Mucosa of descending colon (tissue), 3 donors: Measurements from ENCODE around the gene RXRG. TPM values are rescaled to one million over a fixed set of nuclear protein-coding genes. Genes with fewer than 3 reads are reported as not detected.

Experiments used
- ATAC-seq: fragments of 200-7000 bp; cut with Tn5 transposase; one replicate; pipeline ENCODE4 v1.9.1; 2020; ENCODE audit warnings: mild to moderate bottlenecking, moderate library complexity
- DNase-seq, 3 donors: peaks; one replicate each; pipeline ENCODE4 v3.0.0-alpha.2; 2020
- H3K36me3 ChIP-seq: fragments of 200-600 bp; one replicate; pipeline ENCODE4 v1.8.0; 2021; ENCODE audit warnings: low read depth, mild to moderate bottlenecking
- H3K4me1 ChIP-seq: fragments of 200-600 bp; one replicate; pipeline ENCODE4 v1.8.0; 2021; ENCODE audit warnings: low read depth, mild to moderate bottlenecking
- H3K4me3 ChIP-seq: fragments of 200-600 bp; one replicate; pipeline ENCODE4 v1.8.0; 2021; ENCODE audit warnings: mild to moderate bottlenecking
- H3K9me3 ChIP-seq: fragments of 200-600 bp; one replicate; pipeline ENCODE4 v1.8.0; 2021; ENCODE audit warnings: mild to moderate bottlenecking
- CTCF ChIP-seq: fragments of 200-600 bp; IDR thresholded peaks from one replicate; pipeline ENCODE4 v1.8.0; 2022; ENCODE audit warnings: antibody characterized with exemption, mild to moderate bottlenecking
- intact Hi-C, 2 donors: fragments of 100-400 bp; cut with DNase I in 1 of 2; cut with micrococcal nuclease in 1 of 2; formaldehyde crosslinking; loops; one replicate each; pipeline versions ENCODE4 v1.11.0 to v1.11.1; 2022; cut with DNase I, micrococcal nuclease
- total RNA-seq, 3 donors: library from RNA; stranded (reverse); fragmentation: NEBNext Ultra II Directional in 2 of 3; extraction: Animal tissue kit (Norgen Biotek cat#: 25700) in 2 of 3; gene quantifications; one replicate each; pipeline versions ENCODE4 v1.2.1 to v1.2.4, GENCODE V29; 2021 to 2023
- donor health status: DM: no; HTN: no; CAD: no; lungs with moderate emphysema.
- donor health status: DM: no; HTN: no; CAD: no.
- donor health status: DM: no; HTN: yes; CAD: no.

The RXRG gene
- total RNA-seq, 3 donors from 2014 or later, result 0.29 to 1.8 (median 1.1) TPM

- Histone ChIP-seq H3K4me1 (no peaks in the 10 kb centered on the region), H3K36me3 (no peaks in the 10 kb centered on the region), H3K4me3 (no peak overlapping the region), H3K9me3 (no peaks in the 10 kb centered on the region)
- ATAC-seq (no peak), DNase-seq (no peak)
- TF ChIP-seq CTCF, result no peak
- intact Hi-C loops, result no loop called here
Measured at GRCh38 chr1:165420655-165421054, 24.3 kb downstream of the RXRG start.

GRCh38 chr1:165419839-165420238, 25.1 kb downstream of the RXRG start:
- no peaks in the 10 kb centered on the region for H3K4me1 ChIP-seq
- no peak for DNase-seq
- TF ChIP-seq CTCF, result no peak
- intact Hi-C loops, result no loop called here
- H3K9me3 ChIP-seq, result no peaks in the 10 kb centered on the region
- ATAC-seq, result no peak
- H3K36me3 ChIP-seq, result no peaks in the 10 kb centered on the region
- no peak overlapping the region for H3K4me3 ChIP-seq

DNA sequence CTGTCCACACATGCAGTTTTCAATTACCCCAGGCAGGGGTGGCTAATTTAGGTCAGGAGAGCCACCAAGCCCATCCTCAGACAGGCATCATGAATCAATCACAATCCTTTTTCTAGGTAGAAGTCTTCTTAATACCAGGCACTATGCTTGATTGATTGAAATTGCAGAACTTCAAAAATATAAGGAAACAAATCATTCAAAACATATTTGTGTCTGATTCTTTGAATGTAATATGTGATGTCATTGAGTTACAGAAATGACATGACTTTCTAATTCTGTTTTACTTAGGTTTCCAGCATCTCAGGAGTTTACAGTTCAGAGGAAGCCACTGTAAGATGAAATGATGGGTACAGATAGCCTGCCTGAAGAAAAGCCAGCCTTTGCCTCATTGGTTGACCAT, 26.7 kb downstream of the RXRG start:
- H3K36me3 ChIP-seq, result no peaks in the 10 kb centered on the region
- no peak overlapping the region for H3K4me3 ChIP-seq
- no peaks in the 10 kb centered on the region for H3K9me3 ChIP-seq
- intact Hi-C loops, result no loop called here
- TF ChIP-seq CTCF, result no peak
- H3K4me1 ChIP-seq, result no peaks in the 10 kb centered on the region
- ATAC-seq, result no peak
- DNase-seq, result no peak

- no peak for ATAC-seq
- no peak for TF ChIP-seq CTCF
- DNase-seq, result no peak
- Histone ChIP-seq H3K4me3 (no peak overlapping the region), H3K36me3 (no peaks in the 10 kb centered on the region), H3K9me3 (no peaks in the 10 kb centered on the region), H3K4me1 (no peaks in the 10 kb centered on the region)
- intact Hi-C loops, result no loop called here
Measured at GRCh38 chr1:165416876-165417275, 28.1 kb downstream of the RXRG start.

DNA sequence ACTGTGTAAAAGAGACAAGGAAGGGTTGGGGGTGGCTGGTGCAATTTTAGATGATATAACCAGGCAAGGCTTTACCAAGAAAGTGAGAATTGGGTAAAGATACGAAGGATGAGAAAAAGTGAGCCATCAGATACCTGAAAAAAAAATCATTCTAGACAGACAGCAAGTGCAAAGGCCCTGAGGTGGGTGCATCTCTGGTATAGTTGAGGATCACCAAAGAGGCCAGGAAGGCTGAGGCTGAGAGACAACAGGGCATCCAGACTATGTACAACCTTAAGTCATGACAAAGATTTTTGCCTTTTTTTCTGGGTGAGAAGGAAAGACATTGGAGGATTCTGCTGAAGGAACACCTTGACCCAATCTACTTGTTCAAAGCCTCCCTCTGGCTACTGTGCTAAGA, 29.9 kb downstream of the RXRG start:
- no peak for DNase-seq
- Histone ChIP-seq H3K9me3 (no peaks in the 10 kb centered on the region), H3K4me1 (no peaks in the 10 kb centered on the region), H3K4me3 (no peak overlapping the region), H3K36me3 (no peaks in the 10 kb centered on the region)
- intact Hi-C loops, result no loop called here
- TF ChIP-seq CTCF, result no peak
- ATAC-seq, result no peak

DNA sequence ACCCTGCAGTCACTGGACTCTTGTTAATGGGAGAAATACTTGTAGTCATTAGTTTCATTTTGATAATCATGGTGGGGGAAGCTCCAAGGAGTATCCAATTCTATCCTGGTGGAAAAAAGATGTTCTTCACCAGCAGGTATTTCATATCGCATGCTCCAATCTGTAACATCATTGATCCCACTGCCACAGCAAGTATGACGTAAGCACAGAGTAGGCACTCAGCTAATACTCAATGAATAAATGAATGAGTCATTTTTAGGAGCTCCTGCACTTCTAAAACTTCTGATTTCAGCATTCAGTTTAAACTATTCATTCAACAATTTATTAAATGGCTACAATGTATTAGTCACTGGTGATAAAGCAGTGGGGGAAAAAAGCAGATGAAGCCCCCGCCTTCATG, 30.3 kb downstream of the RXRG start:
- H3K36me3 ChIP-seq, result no peaks in the 10 kb centered on the region
- TF ChIP-seq CTCF, result no peak
- no peaks in the 10 kb centered on the region for H3K4me1 ChIP-seq
- intact Hi-C loops, result no loop called here
- ATAC-seq, result no peak
- DNase-seq, result no peak
- no peak overlapping the region for H3K4me3 ChIP-seq
- no peaks in the 10 kb centered on the region for H3K9me3 ChIP-seq
